ENCODE results near the gene LINGO1. TPM values are rescaled to one million over a fixed set of nuclear protein-coding genes. Genes with fewer than 3 reads are reported as not detected.

Gene LINGO1
- total RNA-seq, 1 donor = 1.1 TPM

DNA sequence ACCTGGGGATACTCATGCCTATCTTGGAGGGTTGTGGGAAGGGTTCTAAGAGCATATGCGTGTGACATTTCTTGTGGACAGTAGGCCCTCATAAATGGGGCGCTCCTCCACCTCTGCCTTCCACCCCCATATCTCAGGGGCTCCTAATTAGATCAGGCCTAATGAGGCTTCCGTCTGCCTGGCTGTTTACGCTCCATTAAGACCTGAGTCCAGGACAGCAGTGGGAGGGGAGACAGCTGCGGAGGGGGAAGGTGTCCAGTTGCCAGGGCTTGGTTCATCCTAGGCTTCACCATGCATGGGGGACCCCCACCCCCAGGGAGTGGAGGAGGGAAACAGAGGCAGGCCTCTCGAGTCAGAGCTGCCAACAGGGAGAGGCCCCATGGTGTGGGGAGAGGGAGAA lies 9.3 kb upstream of the LINGO1 start:
- H2AFZ ChIP-seq (ENCODE audit: low read length) = no peak overlapping the region
- no peaks in the 10 kb centered on the region for H4K20me1 ChIP-seq (ENCODE audit: insufficient read depth, low read length)
- no peaks in the 10 kb centered on the region for H3K4me1 ChIP-seq (ENCODE audit: insufficient read depth, low read length)
- H3K27me3 ChIP-seq (ENCODE audit: insufficient read depth, low read length) = peaks cover 13% of the 10 kb centered on the region
- H3K9me3 ChIP-seq (ENCODE audit: low read depth, low read length) = no peaks in the 10 kb centered on the region
- H3K36me3 ChIP-seq (ENCODE audit: insufficient read depth, low read length) = no peaks in the 10 kb centered on the region
- TF ChIP-seq CTCF (IDR thresholded peaks at IDR 0.05; ENCODE audit: extremely low read depth, low read depth, low read length) = no peak
- no peak overlapping the region for H3K27ac ChIP-seq (ENCODE audit: low read depth, low read length)
- no peak for DNase-seq (ENCODE audit: insufficient read length, low spot score, missing footprints)
- no peak overlapping the region for H3K4me2 ChIP-seq (ENCODE audit: insufficient read depth, low read length)
- H3K79me2 ChIP-seq (ENCODE audit: insufficient read depth, low read length) = no peaks in the 10 kb centered on the region
- H3K4me3 ChIP-seq (ENCODE audit: insufficient read depth, low read length) = no peak overlapping the region

GRCh38 chr15:77640615-77641014 lies 7.9 kb upstream of the LINGO1 start:
- no peak overlapping the region for H3K27ac ChIP-seq (ENCODE audit: low read depth, low read length)

DNA sequence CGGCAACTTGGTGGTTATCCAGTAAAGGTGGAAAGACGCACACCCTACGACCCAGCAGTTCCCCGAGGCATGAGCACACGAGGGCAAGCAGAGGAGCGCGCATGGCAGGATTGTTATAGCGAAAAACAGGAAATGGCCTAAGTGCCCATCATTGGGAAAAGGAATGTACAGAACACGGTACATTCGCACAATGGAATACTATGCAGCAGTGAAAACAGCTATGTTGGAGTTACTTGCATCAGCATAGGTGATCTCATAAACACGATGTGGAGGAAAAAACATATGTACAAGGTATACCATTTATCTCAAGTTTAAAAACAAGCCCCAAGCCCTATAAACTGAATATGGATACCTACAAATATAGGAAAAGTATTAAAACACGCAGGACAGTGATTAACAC lies 6.7 kb upstream of the LINGO1 start:
- Histone ChIP-seq H3K4me3 (ENCODE audit: insufficient read depth, low read length) (no peak overlapping the region), H3K27me3 (ENCODE audit: insufficient read depth, low read length) (peaks cover 23% of the 10 kb centered on the region), H3K9me3 (ENCODE audit: low read depth, low read length) (no peaks in the 10 kb centered on the region), H3K4me2 (ENCODE audit: insufficient read depth, low read length) (no peak overlapping the region), H3K79me2 (ENCODE audit: insufficient read depth, low read length) (no peaks in the 10 kb centered on the region), H2AFZ (ENCODE audit: low read length) (no peak overlapping the region), H4K20me1 (ENCODE audit: insufficient read depth, low read length) (no peaks in the 10 kb centered on the region), H3K27ac (ENCODE audit: low read depth, low read length) (no peak overlapping the region), H3K36me3 (ENCODE audit: insufficient read depth, low read length) (no peaks in the 10 kb centered on the region), H3K4me1 (ENCODE audit: insufficient read depth, low read length) (no peaks in the 10 kb centered on the region)
- no peak for DNase-seq (ENCODE audit: insufficient read length, low spot score, missing footprints)
- no peak for TF ChIP-seq CTCF (IDR thresholded peaks at IDR 0.05; ENCODE audit: extremely low read depth, low read depth, low read length)

More at GRCh38 chr15:77640615-77641014, 7.9 kb upstream of the LINGO1 start:
- Histone ChIP-seq H3K4me1 (ENCODE audit: insufficient read depth, low read length) (no peaks in the 10 kb centered on the region), H2AFZ (ENCODE audit: low read length) (no peak overlapping the region), H4K20me1 (ENCODE audit: insufficient read depth, low read length) (no peaks in the 10 kb centered on the region), H3K36me3 (ENCODE audit: insufficient read depth, low read length) (no peaks in the 10 kb centered on the region), H3K4me3 (ENCODE audit: insufficient read depth, low read length) (no peak overlapping the region), H3K9me3 (ENCODE audit: low read depth, low read length) (no peaks in the 10 kb centered on the region), H3K4me2 (ENCODE audit: insufficient read depth, low read length) (no peak overlapping the region), H3K27me3 (ENCODE audit: insufficient read depth, low read length) (peaks cover 18% of the 10 kb centered on the region), H3K79me2 (ENCODE audit: insufficient read depth, low read length) (no peaks in the 10 kb centered on the region)
- no peak for TF ChIP-seq CTCF (IDR thresholded peaks at IDR 0.05; ENCODE audit: extremely low read depth, low read depth, low read length)
- DNase-seq (ENCODE audit: insufficient read length, low spot score, missing footprints) = no peak

GRCh38 chr15:77637851-77638692 lies 5.4 kb upstream of the LINGO1 start:
- TF ChIP-seq CTCF (IDR thresholded peaks at IDR 0.05; ENCODE audit: extremely low read depth, low read depth, low read length) = no peak
- no peaks in the 10 kb centered on the region for H4K20me1 ChIP-seq (ENCODE audit: insufficient read depth, low read length)
- H3K9me3 ChIP-seq (ENCODE audit: low read depth, low read length) = no peaks in the 10 kb centered on the region
- H3K36me3 ChIP-seq (ENCODE audit: insufficient read depth, low read length) = no peaks in the 10 kb centered on the region
- DNase-seq (ENCODE audit: insufficient read length, low spot score, missing footprints) = no peak
- H3K4me2 ChIP-seq (ENCODE audit: insufficient read depth, low read length) = no peak overlapping the region
- H3K79me2 ChIP-seq (ENCODE audit: insufficient read depth, low read length) = no peaks in the 10 kb centered on the region
- H3K4me1 ChIP-seq (ENCODE audit: insufficient read depth, low read length) = peaks cover 3% of the 10 kb centered on the region
- no peak overlapping the region for H3K4me3 ChIP-seq (ENCODE audit: insufficient read depth, low read length)
- H2AFZ ChIP-seq (ENCODE audit: low read length) = no peak overlapping the region
- peaks cover 26% of the 10 kb centered on the region for H3K27me3 ChIP-seq (ENCODE audit: insufficient read depth, low read length)
- no peak overlapping the region for H3K27ac ChIP-seq (ENCODE audit: low read depth, low read length)
